ENCODE results near the gene IL2RA.

DNA sequence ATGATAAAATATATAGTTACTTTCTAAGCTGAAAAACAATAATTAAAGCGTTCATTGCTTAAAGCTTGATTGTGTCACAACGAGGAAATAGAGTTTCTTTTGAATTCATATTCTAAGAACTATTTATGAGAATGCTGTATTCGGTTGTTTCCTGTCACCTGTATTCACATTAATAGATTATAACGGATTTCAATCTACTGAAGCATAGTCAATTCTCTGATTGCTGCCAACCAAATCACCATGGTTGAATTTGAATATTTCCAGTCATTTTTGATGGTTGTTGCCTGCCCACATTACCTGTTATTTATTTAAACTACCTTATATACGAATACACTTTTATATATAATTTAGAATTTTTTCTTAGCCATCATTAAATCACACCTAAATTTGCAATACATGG, 22.0 kb downstream of the IL2RA start:
- no peak for TF ChIP-seq POLR2AphosphoS5 (IDR thresholded peaks at IDR 0.05; ENCODE audit: borderline replicate concordance, low read depth, low read length)
- TF ChIP-seq EZH2 (IDR thresholded peaks at IDR 0.05), result no peak
- TF ChIP-seq FOXP2 (optimal IDR thresholded peaks at IDR 0.05; ENCODE audit: control extremely low read depth, extremely low read length, insufficient read depth), result no peak
